Activated CD8-positive, alpha-beta memory T cell treated with anti-CD3 and anti-CD28 coated beads, Interleukin-2, amount 50 U/mL, for 24 hours (primary cell): ENCODE results near the gene SEPHS1.
"Not testable (repeated sequence)": the region's sequence is repeated elsewhere in the genome, so short reads cannot be mapped to it uniquely, and the experiment has no call there.

Experiments used
- DNase-seq: peaks from one replicate; pipeline ENCODE4 v3.0.0-alpha.2; 2020; ENCODE audit errors: extremely low read depth

Gene SEPHS1, protein sequence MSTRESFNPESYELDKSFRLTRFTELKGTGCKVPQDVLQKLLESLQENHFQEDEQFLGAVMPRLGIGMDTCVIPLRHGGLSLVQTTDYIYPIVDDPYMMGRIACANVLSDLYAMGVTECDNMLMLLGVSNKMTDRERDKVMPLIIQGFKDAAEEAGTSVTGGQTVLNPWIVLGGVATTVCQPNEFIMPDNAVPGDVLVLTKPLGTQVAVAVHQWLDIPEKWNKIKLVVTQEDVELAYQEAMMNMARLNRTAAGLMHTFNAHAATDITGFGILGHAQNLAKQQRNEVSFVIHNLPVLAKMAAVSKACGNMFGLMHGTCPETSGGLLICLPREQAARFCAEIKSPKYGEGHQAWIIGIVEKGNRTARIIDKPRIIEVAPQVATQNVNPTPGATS

GRCh38 chr10:13348216-13349017, at the start of gene SEPHS1:
Gene SEPHS1 (minus strand): TSS chr10:13348293. CDS start chr10:13344950, 3,343 bp downstream.
- DNase-seq: peak; percentile 56

DNA sequence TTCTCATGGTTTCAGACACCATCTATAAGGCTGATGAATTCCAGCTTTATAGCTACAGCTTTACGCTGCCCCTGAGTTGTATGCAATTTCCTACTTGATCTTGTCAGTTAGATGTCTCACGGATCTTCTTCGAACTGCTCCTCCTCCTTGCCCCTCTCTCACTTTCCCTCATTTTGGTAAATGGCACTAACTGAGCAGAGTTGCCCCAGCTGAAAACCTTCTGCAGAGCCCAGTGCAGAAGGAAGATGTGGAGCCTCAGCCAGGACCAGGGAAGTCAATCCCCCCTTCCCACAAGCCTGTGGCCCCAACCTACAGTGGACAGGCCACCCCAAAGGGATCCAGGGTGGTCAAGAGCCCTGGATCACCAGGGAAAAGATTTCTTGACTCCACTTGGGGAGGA, 49.0 kb upstream of the SEPHS1 start:
- no peak for DNase-seq

GRCh38 chr10:13396369-13396768, 48.3 kb upstream of the SEPHS1 start:
- no peak for DNase-seq

GRCh38 chr10:13395540-13395939, 47.4 kb upstream of the SEPHS1 start:
- DNase-seq: no peak

- DNase-seq: no peak
These were observed 45.5 kb upstream of the SEPHS1 start for GRCh38 chr10:13393640-13394039.

- DNase-seq: no peak
These were observed 44.6 kb upstream of the SEPHS1 start for GRCh38 chr10:13392701-13393100.

GRCh38 chr10:13390604-13391522, 42.8 kb upstream of the SEPHS1 start:
- no peak for DNase-seq

- no peak for DNase-seq
These were observed 40.6 kb upstream of the SEPHS1 start for GRCh38 chr10:13388478-13389230.

DNA sequence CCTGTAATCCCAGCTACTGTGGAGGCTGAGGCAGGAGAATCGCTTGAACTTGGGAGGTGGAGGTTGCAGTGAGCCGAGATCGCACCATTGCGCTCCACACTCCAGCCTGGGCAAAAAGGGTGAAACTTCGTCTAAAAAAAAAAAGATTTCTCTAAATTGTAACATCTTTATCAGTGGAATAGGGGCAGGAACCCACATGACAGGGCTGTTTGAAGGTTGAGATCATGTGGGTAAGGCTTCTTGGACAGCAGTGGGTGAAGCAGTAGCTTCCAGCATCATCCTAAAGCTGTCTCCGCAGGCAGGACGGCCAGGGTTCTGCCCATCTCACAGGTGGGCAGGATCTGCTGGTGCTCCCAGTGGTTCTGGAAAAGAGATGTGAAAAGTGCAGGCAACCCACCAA, 37.9 kb upstream of the SEPHS1 start:
- no peak for DNase-seq

DNA sequence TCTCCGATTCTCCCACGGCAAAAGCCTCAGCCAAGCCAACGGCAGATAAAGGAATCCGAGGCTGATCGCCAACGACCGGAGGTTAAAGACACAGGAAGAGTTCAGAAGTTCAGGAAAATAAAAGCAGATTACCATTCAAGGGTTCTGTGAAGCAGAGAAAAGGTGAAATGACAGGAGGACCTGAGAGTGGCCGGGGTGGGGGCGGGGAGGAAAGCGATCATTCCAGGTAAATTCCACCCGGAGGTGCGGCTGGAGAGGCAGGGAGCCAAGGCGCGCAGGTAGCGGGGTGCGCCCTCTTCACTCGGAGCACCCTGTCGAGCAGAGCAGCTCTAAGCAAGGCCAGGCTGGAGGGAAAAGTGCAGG, 35.3 kb upstream of the SEPHS1 start:
- no peak for DNase-seq

- DNase-seq: no peak
These were observed 34.8 kb upstream of the SEPHS1 start for GRCh38 chr10:13382703-13383398.

GRCh38 chr10:13379061-13379460, 31.0 kb upstream of the SEPHS1 start:
- DNase-seq: not testable (repeated sequence)

GRCh38 chr10:13376746-13377145, 28.7 kb upstream of the SEPHS1 start:
- DNase-seq: no peak

DNA sequence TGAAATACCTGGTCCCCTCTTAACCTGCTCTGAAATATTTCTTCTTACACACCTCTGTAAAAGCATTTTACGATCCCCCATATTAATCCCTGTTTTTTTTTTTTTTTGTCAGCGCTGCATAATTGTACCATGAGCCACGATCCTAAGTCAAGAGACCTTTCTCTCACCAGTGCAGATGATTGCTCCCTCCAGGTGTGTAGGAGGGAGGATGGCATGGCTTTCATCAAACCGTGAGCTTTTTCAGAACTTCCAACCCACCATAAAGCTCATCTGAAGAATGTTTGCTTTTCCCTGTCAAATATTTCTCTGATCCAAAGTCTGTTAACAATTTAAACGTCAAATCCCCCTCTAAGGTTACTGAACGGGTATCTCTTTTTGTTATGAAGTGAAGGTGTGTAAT, 28.2 kb upstream of the SEPHS1 start:
- DNase-seq: no peak

- no peak for DNase-seq
These were observed 27.7 kb upstream of the SEPHS1 start for GRCh38 chr10:13375791-13376190.

DNA sequence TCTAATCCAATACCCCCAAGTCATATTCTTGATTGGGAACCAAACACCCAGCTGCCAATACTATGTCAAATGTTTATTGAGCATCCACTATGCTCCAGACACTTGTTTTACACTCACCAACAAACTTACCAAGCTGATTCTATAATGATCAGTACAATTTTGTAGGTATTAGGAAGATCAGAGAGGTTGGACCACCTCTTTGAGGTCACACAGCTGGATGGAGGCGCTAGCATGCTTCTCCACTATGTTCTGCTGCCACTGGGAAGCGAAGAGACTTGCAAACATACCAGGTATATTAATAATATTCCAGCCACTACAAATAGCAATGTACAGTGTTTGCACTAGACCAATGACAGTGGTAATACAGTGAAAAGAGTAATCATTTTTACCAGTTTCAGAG, 25.6 kb upstream of the SEPHS1 start:
- DNase-seq: no peak

DNA sequence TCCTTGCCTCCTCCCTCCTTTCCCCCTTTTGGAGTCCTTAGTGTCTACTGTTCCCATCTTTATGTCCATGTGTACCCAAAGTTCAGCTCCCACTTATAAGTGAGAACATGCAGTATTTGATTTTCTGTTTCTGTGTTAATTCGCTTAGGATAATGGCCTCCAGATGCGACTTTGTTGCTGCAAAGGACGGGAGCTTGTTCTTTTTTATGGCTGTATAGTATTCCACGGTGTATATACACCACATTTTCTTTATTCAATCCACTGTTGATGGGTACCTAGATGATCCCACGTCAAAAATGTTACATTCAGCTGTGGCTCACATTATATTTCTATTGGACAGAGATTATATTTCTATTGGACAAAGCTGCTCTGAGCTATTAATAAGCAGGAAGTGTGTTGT, 24.4 kb upstream of the SEPHS1 start:
- no peak for DNase-seq

- no peak for DNase-seq
These were observed 23.9 kb upstream of the SEPHS1 start for GRCh38 chr10:13371897-13372470.

DNA sequence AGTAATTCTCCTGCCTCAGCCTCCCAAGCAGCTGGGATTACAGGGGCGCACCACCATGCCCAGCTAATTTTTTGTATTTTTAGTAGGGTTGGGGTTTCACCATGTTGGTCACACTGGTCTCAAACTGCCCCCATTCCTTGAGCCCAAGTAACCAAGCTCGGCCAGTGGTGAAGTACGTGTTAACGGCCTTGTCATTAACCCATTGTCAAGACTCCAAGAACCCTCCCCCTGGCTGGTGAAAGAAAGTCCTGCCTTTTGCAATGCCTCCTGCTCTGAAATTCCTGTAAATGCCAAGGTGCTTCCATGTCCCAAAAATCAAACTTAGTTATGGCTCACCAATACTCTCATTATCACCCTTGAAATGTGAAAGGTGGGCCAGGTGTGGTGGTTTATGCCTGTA, 18.8 kb upstream of the SEPHS1 start:
- DNase-seq: no peak

GRCh38 chr10:13365831-13366230, 17.7 kb upstream of the SEPHS1 start:
- DNase-seq: no peak
